GM20431 (cell line): ENCODE measurements around the gene KCNC4.

Experiments
- in situ Hi-C: fragments of 300-500 bp; cut with MseI, MboI; formaldehyde crosslinking; loops from one replicate; pipeline ENCODE4 v1.15.0; 2020; ENCODE audit warnings: low sequenced_read_pairs; ENCODE audit not compliant: unreplicated experiment

The KCNC4 gene

DNA sequence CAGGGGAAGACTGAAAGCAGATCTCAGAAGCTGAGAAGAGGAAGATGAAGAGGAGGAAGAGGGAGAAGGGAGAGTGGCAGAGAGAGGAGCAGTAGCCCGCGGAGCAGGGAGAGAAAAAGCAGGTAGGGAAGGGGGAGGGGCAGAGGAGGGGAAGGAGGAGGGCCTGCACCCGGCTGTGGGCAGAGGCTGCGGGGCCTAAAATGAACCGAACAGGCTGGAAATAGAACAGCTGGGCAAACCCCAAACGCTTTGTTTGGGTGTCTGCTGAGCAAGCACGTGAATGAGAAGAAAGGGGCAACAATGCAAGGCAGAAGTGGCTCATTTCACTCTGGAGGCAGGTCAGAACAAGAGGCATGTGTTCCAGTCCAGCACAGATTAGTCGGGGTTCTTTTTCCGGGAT, 33.5 kb downstream of the KCNC4 start:
- in situ Hi-C loops = no loop called here

DNA sequence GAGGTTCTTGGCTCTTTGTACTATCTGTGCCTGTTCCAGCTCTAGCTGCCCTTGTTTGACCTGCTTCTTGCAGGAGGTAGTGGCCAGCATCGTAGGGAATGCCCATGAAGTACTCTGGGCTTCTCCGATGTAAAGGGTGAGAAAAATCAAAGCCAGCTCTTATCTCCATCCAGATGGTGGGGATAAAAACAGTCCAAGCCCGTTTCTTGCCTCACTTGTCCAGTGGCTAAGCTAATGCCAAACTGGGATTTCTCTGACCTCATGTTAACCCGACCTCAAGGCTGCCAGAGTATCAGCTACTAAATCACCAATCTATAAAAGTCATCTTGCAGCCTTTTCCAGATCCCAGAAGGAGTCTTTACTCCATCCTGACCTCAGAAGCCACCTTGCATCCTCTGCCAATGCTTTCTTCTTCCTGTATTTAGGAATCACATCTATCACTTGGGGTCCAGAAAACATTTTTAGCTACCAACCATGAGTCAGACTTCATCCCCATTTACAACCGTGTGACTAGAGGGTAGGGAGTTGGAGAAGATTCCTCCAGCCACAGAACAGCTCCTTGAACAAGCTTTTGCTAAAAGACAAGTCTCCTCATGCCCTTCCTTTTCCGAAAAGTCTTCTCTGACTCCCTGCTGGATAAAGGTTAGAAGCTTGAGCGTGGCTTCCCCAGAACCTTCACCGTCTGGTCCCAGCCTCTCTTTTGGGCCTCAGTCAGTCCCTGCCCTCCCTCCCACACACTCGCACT, 35.9 kb downstream of the KCNC4 start:
- in situ Hi-C loops = no loop called here

DNA sequence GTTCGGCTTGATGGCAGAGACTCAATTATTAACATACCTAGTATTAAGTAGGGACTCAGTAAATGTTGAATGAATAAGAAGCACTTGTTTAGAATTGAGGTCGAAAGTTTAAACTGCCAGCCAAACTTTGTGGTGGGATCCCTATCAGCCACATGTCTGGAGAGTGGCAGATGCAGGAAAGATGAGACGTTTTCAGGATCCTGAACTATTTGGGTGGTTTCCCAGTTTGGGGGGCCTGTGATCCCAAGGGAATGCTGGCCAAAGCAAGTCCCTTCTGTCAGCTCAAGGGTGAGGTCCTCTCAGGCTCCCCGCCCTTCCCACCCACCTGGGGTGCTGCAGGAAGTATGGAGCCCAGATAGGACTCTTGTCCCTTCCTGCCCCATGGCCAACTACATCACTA, 38.6 kb downstream of the KCNC4 start:
- in situ Hi-C loops = no loop called here

DNA sequence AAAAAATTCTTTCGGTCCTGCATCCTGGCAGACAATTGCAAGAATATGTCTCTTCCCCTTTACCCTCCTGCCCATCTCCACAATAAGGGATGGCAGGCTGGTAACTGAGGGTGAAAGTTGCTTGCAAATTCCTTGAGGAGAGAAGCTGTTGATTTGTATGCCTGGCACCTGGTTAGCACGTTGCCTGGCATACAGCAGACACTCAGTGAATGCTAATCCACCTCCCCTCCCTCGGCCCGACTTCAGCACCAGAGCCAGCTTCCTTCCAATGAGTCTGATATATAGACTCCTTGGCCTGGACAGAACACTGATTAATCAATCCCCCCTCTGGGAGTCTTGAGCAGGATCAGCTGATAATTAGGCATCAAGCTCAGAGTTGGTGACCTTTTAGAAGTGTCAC, 39.1 kb downstream of the KCNC4 start:
- in situ Hi-C loops = no loop called here

DNA sequence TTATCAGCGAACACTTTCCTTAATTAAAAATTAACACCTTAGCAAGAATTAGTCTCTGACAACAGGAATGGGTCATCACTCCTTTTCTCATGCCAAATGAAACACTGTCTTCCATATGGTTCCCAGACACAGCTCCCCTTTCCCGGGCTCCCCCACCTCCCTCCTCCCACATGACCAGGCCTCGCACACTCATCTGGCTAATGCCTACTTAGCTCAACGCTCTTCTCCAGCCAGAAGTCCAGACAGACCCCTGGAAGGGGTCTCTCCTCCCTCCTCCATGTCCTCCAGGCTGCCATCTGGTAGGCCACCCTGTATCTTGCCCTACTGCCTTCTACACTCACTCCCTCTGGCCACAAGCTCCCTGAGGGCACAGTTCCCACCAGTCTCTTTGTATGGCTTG, 39.9 kb downstream of the KCNC4 start:
- in situ Hi-C loops = no loop called here

- in situ Hi-C loops = no loop called here
Measured at GRCh38 chr1:110250749-110251148, 40.6 kb downstream of the KCNC4 start.

GRCh38 chr1:110253213-110253612, 43.1 kb downstream of the KCNC4 start:
- in situ Hi-C loops = no loop called here

DNA sequence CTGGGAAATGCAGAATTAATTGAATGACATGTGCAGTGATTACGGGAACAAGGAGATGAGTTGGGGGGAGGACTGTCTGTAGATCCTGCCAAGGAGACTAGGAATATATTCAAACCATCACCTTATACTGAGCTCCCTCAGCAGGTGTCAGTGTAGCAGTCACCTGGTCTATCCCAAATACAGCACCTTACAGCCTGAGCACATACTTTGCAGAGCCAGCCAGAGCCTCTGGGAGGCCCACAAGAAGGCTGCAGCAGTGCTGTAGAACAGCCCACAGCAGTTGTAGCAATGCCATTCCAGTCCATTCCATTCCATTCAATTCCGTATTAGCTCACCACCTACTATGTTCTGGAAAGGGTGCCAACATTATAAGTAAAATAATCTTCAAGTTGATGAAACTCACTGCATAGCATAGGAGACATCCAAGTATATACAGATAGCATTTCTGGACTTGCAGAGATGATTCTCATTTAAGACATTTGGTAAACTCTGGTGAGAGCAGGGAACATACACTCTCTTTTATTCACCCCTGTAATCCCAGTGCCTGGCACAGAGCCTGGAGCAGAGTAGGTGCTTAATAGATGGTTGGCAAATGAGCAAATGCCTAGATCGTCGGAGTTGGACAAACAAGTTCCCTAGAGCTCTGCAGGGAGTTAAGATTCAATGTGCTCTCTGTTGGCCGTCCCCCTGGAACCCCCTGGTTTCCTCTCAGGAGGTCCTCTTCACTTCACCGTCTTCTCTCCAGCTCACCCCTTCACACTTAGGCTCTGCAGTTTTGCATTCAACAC, 44.7 kb downstream of the KCNC4 start:
- in situ Hi-C loops = no loop called here

DNA sequence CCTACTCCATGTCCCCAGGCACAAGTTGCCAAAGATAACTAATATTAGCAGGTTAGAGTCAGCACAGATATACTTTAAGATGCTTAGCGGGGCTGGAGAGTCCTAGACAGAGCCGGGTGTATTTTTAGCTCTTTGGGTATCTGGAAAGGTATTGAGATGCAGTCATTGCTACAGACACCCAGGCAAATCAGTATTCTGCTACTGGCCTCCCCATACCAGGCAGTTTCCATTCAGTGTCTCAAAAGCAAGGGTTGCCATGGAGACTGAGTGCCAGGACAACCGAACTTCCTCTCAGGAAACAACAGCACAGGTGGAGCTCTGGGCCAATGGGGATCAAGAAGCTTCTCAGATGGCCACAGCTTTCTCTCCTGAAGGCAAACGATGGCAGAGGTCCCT, 45.3 kb downstream of the KCNC4 start:
- in situ Hi-C loops = no loop called here

DNA sequence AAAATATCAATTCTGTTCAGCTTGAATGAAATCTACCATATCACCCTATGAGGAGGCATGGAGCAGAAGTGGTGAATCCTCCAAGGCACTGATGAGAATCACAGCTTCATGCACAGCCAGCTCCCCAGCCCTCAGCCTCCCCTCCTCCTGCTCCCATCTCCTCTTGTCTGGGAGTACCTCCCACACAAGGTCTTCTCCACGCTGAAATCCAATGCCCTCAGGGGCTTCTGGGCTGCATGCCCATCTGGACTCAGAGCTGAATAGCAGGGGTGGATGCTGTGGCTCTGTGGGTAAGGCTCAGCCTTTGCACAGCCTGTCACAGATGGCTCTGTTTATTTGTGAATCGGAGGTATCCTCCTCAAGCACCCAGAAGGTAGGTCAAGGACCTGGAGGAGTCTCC, 48.6 kb downstream of the KCNC4 start:
- in situ Hi-C loops = no loop called here

DNA sequence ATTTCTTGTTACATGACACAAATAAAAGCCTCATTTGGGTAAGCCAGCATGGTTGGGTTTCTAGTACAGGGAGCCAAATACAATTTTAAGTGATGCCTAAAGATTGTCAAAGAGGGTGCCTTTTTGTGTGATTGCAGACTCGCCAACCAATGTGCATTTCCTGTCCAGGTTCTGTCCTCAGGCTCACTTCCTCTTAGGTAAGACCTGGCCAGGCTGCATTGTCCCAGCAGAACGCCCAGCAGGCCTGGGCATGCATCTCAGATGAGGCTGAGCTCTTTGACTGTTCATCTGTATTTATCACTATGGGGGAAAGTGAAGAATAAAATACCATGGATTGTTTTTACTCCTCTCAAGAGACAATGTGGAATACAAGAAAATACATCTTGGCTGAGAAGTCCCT, 49.7 kb downstream of the KCNC4 start:
- in situ Hi-C loops = no loop called here
